Hypothalamus (tissue), 51 donors: Measurements from ENCODE around the gene GRIK3.

Experiments
- DNase-seq, 51 donors: peaks; one replicate each; lab custom pipeline; 2025; lab: John Stamatoyannopoulos, UW

Gene GRIK3

DNA sequence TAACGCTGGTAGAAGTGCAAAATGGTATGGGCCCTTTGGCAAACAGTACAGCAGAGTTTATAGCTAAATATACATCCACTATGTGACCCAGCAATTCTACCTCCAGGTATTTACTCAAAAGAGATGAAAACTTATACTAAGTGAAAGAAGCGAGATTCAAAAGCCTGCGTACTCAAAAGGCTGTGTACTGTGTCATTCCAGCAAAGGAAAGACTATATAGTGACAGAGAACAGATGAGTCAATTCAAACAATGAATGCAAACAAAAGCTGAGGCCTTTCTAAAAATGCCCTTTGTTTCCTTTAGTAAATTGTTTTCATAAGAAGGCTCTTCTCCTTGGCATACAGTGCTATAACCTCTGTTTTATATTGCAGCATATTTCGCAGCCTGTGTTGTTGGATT is 282.8 kb downstream of the GRIK3 start:
- no peak for DNase-seq

DNA sequence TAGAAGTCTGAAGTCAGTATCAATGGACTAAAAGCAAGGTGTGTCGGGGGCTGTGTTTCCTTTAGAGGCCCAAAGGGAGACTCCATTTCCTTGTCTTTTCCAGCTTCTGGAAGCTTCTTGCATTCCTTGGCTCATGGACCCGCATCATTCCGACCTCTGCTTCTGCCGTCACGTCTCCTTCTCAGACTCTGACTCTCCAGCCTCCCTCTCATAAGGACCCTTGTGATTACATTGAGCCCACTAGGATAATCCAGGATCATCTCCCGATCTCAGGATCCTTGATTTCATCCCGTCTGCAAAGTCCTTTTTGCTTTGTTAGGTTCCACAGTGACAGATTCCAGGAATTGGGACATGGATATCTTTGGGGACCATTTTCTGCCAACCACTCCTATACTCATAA is 285.8 kb downstream of the GRIK3 start:
- no peak for DNase-seq
